NCI-H526 (cell line): ENCODE measurements around the gene KSR1.
"Not testable (repeated sequence)": the region's sequence is repeated elsewhere in the genome, so short reads cannot be mapped to it uniquely, and the experiment has no call there.

Experiments used
- DNase-seq, 2 experiments: peaks; one replicate each; lab custom pipeline; 2025; lab: John Stamatoyannopoulos, UW

Gene KSR1

GRCh38 chr17:27426471-27426870 is 29.8 kb upstream of the KSR1 start:
- not testable (repeated sequence) for DNase-seq

GRCh38 chr17:27427166-27427862 is 28.9 kb upstream of the KSR1 start:
- not testable (repeated sequence) for DNase-seq

- no peak for DNase-seq
Observed at GRCh38 chr17:27428781-27429505, 27.3 kb upstream of the KSR1 start.

DNA sequence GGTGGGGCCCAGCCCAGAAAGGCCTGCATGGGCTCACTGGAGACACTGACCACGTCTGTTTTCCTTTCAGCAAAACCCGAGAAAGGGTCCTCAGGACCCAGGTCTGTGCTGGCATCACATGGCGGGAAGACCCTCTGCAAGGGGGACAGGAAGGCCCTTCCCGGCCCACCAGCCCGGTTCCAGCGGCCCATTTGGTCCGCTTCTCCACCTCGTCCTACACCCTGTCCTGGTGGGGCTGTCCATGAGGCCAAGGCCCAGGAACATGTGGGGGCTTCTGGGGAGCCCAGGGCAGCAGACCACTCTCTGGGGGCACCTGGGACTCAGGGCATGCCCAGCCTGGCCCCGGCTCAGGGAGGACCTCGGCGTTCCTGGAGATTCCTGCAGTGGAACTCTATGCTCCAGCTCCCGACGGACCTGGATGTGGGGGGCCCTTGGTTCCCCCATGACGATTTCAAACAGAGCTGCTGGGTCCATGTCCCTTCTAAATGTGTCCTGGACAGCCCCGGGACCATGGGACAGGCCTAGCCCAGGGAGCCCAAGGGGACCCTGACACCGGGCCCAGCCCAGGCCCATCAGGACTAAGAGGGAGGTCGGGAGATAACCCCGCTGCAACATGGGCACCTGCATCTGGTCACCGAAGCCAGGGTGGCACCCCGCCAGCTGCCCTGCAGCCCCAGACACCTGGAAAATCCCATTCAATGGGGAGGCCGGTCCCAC is 26.4 kb upstream of the KSR1 start:
- DNase-seq: no peak

DNA sequence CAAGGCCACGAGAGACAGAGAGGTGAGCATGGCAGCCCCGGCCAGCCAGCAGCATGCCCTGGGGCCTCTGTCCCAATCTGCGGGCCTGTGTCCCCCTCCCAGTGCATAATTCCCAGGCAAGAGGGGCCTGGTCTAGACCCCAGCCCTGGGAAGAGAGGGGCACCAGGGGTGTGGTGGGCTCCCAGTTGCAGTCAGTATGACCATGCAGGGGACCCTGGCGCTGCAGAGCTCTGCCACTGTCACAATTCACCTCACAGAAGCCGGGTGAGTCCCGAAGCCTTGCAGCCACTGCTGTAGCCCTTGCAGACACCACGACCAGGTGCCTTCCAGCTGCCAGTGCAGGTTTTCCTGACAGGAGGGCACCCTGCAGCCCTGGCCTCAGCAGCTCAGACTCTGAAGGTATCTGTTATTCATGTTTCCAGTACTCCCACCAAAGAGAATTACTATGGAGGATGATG is 25.8 kb upstream of the KSR1 start:
- no peak for DNase-seq

GRCh38 chr17:27430882-27431491 is 25.3 kb upstream of the KSR1 start:
- DNase-seq: peak; percentile 51 to 76

- no peak for DNase-seq
Observed at GRCh38 chr17:27433521-27433920, 22.7 kb upstream of the KSR1 start.

- DNase-seq: not testable (repeated sequence)
Observed at GRCh38 chr17:27435431-27436070, 20.7 kb upstream of the KSR1 start.

- DNase-seq: no peak
Observed at GRCh38 chr17:27438348-27438998, 17.8 kb upstream of the KSR1 start.

DNA sequence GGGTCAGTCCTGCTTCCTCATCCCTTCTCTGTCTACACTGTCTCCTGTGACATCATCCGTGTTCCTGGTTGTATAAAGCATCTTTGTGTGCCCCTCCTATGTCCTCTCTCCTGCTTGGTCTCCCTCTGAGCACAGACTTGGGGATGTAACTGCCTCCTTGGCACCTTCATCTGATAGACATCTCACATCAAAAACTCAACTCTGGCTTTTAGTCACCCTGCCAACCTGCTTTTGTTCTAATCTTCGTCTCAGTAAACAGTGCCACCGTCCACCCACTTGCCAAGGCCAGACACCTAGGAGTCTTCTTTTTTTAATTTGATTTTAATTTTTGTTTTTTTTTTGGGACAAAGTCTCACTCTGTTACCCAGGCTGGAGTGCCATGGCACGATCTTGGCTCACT is 16.9 kb upstream of the KSR1 start:
- no peak for DNase-seq

DNA sequence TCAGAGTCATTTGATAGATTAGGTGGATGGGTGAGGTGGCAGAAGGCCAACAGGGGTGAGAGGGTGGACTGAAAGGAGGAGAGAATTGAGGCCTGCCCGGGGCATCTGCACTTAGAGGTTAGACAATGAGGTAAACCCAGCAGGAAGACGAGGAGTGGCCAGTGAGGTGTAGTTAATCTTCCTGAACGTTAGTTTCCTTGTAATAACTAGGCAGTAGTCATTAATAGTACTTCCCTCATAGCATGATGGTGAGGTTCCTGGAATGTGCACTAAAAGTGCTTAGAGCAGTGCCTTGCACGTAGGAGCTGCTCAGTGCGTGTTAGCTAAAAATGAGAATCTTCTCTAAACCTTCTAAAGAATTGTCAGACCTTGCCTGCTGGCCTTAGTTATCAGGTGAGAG is 13.5 kb upstream of the KSR1 start:
- no peak for DNase-seq

GRCh38 chr17:27443491-27443890 is 12.8 kb upstream of the KSR1 start:
- DNase-seq: no peak

DNA sequence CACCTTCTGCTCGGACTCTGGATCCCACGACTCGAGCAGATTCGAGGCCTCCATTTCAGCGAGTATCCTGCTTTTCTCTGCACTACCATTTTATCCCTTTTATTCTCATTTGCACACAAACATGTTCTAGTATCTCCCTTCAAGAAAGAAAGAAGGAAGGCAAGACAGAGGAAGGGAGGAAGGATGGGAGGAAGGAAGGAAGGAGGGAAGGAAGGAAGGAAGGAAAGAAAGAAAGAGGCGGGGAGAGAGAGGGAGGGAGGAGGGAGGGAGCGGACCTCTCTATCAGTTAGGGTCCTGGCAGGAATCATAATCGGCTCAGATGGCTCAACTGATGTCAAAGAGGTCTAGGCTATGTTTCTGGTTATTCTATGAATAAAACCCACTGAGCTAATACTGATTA is 10.3 kb upstream of the KSR1 start:
- DNase-seq: no peak

- no peak for DNase-seq
Observed at GRCh38 chr17:27446569-27447301, 9.5 kb upstream of the KSR1 start.

GRCh38 chr17:27448534-27448933 is 7.7 kb upstream of the KSR1 start:
- not testable (repeated sequence) for DNase-seq

DNA sequence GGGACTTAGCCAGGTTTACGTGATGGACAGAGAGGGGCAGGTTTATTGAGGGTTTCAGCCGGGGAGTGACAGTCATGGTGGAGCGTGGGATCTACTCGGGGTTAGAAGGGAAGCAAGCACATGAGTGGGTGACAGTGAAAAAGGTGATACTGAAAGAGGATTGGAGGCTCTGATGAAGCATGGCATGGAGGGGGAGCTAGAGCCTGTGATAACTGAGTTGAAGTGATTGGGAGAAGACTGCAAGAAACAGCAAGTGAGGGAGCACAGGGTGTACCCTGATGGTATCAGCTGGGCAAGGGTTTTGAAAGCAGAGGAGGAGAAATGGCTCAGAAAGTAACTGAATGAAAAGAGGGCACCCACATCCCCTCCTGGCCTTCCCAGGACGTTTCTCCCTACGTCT is 6.7 kb upstream of the KSR1 start:
- peak in 1 of 2 experiments; percentile 63 for DNase-seq

DNA sequence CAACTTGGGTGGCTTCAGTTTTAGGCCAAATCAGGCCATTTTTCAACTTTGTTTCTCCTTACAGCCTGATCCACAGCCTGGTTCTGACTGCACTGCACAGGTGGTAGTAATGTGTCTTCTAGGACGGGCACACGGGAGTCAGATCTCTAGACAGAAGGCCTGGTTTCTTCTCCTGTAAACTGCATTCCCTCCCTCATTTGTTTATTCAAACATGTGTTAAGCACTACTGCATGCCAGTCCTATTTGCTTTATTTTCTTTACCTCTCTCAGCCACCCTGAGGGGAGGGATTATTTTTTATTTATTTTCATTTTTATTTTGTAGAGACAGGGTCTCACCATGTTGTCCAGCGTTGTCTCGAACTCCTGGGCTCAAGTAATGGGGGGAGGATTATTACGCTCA is 6.3 kb upstream of the KSR1 start:
- DNase-seq: peak; percentile 89 to 94

DNA sequence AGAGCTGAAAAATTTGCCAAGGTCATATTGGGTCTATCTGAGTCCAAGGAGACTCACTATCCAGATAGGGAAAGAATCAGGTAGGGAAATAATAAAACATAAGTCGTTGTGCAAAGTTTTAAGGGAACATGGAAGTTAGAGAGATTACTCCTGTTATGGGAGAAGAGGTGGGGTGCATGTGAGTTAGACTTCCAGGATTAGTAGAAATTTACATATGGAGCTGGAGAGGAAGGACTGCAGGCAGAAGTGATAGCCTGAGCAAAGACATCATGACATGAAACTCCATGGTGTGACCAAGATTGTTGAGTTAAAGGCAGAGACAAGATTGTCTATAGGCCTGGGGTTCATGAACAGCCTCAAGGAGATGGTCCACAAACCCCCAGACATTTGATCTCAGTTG is 5.8 kb upstream of the KSR1 start:
- DNase-seq: peak in 1 of 2 experiments; percentile 58

- DNase-seq: no peak
Observed at GRCh38 chr17:27451906-27452305, 4.3 kb upstream of the KSR1 start.

- no peak for DNase-seq
Observed at GRCh38 chr17:27452828-27453227, 3.4 kb upstream of the KSR1 start.

DNA sequence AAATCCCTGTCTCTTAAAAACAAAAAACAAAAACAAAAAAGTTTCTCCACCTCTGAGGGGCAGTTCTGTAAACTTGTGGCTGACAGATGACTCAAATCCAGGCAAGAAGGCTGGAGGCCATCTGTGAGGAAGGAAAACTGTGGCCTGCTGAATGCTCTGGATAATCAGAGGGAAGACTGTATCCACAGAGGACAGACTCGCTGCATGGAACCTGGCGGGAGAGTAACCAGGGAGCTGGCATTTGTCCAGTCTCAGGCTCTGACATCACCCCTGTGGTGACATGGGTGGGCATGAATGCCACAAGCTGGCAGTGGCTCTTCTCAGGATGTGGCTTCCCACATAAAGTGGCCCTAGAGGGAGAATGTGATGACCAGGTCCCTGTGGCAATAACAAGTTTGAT is 2.8 kb upstream of the KSR1 start:
- no peak for DNase-seq
